HL-60 (cell line): ENCODE measurements around the gene IRX2.

Experiments
- DNase-seq, 2 experiments: peaks; one replicate each; pipeline ENCODE4 v3.0.0-alpha.2; 2010 to 2020; ENCODE audit warnings: low read depth in 1 of 2, low spot score in 1 of 2
- H3K27ac ChIP-seq: fragments of 250-450 bp; sonication (Bioruptor Pico); replicated peaks from 2 replicates; pipeline ENCODE4 v1.5.1; 2020; ENCODE audit warnings: mild to moderate bottlenecking, moderate library complexity
- H3K27me3 ChIP-seq: fragments of 250-450 bp; sonication (Bioruptor Pico); 2 replicates; pipeline ENCODE4 v1.5.1; 2021; ENCODE audit warnings: mild to moderate bottlenecking, moderate library complexity; ENCODE audit not compliant: insufficient read depth, poor library complexity, severe bottlenecking
- H3K4me3 ChIP-seq: replicated peaks from 2 replicates; pipeline ENCODE4 v1.5.1; 2011; ENCODE audit warnings: mild to moderate bottlenecking, control low read depth, low read length; ENCODE audit not compliant: insufficient read depth
- CTCF ChIP-seq: IDR thresholded peaks from one replicate; pipeline ENCODE4 v1.5.1; 2011; ENCODE audit warnings: low read length, control low read depth, inconsistent platforms; ENCODE audit not compliant: insufficient read depth
- GABPA ChIP-seq: IDR thresholded peaks from 2 replicates; pipeline ENCODE4 v1.6.1; 2012; ENCODE audit warnings: low read depth
- POLR2AphosphoS5 ChIP-seq: IDR thresholded peaks from 2 replicates; pipeline ENCODE4 v1.6.1; 2012; ENCODE audit warnings: low read depth
- REST ChIP-seq: IDR thresholded peaks from 2 replicates; pipeline ENCODE4 v1.6.1; 2012; ENCODE audit warnings: low read depth; ENCODE audit not compliant: insufficient replicate concordance
- SPI1 ChIP-seq: IDR thresholded peaks from 2 replicates; pipeline ENCODE4 v1.6.1; 2012; ENCODE audit warnings: low read depth, mild to moderate bottlenecking, borderline replicate concordance

Gene IRX2

GRCh38 chr5:2714026-2714425, 37.5 kb downstream of the IRX2 start:
- H3K27ac ChIP-seq = no peak overlapping the region

GRCh38 chr5:2711446-2712425, 39.7 kb downstream of the IRX2 start:
- H3K4me3 ChIP-seq = no peak overlapping the region
- H3K27ac ChIP-seq = no peak overlapping the region
- H3K27me3 ChIP-seq = no peaks in the 10 kb centered on the region
- no peak for DNase-seq
- no peak for TF ChIP-seq POLR2AphosphoS5
- TF ChIP-seq REST = no peak
- no peak for TF ChIP-seq SPI1
- no peak for TF ChIP-seq GABPA
- TF ChIP-seq CTCF = no peak

More at GRCh38 chr5:2714026-2714425, 37.5 kb downstream of the IRX2 start:
- H3K4me3 ChIP-seq = no peak overlapping the region
- no peak for TF ChIP-seq CTCF
- no peak for TF ChIP-seq GABPA
- TF ChIP-seq REST = no peak
- TF ChIP-seq SPI1 = no peak
- no peak for TF ChIP-seq POLR2AphosphoS5
- no peaks in the 10 kb centered on the region for H3K27me3 ChIP-seq
- no peak for DNase-seq

GRCh38 chr5:2710910-2711309, 40.6 kb downstream of the IRX2 start:
- DNase-seq = no peak
- H3K27me3 ChIP-seq = no peaks in the 10 kb centered on the region
- no peak overlapping the region for H3K4me3 ChIP-seq
- TF ChIP-seq REST = no peak
- TF ChIP-seq SPI1 = no peak
- no peak for TF ChIP-seq POLR2AphosphoS5
- TF ChIP-seq GABPA = no peak
- no peak for TF ChIP-seq CTCF
- no peak overlapping the region for H3K27ac ChIP-seq
